HG02970 (cell line): ENCODE measurements around the gene CSF2RB.
"Not testable (repeated sequence)": the region's sequence is repeated elsewhere in the genome, so short reads cannot be mapped to it uniquely, and the experiment has no call there.

Experiments
- ATAC-seq: cut with Tn5 transposase; IDR thresholded peaks from one replicate; pipeline ENCODE4 v1.9.1; 2021; ENCODE audit warnings: mild to moderate bottlenecking, moderate library complexity, moderate number of reproducible peaks; ENCODE audit not compliant: unreplicated experiment, low FRiP score

The CSF2RB gene

DNA sequence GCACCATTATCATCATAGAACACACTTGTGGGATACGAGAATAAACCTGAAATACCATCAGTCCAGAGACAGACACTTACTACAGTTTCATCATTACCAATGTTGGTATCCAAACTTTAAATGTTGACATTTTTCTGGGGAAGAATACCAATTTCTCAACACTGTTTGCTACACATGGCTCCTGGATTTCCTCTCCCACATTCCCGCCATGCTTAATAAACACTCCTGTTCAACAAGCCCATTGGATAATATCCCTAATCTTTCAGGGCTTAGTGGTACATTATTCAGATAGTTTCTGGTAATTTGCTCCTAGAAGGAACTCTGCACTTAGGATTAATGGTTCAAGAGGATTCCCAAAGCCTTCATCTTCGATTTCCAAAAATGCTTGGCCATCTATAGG is 48.2 kb downstream of the CSF2RB start:
- no peak for ATAC-seq

DNA sequence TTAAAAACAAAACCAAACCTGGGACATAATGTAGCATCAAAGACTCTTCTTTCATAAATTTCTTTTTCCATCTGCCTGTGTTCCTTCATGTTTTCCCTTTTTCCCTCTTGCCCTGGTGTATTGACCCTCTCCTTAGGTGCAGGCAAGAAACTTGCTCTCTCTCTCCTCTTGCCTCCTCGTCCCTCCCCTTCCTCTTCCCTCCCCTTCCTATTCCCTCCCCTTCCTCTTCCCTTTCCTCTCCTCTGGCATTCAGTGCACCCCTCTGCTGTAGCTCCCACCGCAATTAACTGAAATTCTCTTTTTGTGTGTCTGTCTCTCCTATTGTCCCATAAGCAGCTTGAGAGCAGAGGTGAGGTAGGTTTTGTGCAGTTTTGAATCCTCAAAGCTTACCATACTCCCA is 49.9 kb downstream of the CSF2RB start:
- no peak for ATAC-seq

DNA sequence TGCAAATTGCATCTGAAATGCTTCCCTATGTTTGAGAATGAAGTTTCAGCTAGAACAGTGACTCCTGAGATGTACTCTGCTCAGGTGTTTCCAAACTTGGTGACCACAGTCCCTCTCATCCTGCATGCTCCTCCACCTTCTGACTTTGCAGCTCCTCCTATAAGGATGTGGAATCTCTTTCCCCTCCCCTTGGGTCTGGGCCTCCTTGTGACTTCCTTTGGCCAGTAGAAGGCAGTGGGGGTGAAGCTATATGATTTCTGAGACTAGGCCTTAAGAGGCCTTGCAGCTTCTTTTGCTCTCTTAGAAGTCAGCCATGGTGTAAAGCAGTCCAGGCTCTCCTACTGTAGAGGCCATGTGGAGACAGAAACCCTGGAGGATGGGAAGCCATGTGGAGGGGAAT is 50.7 kb downstream of the CSF2RB start:
- ATAC-seq: no peak

DNA sequence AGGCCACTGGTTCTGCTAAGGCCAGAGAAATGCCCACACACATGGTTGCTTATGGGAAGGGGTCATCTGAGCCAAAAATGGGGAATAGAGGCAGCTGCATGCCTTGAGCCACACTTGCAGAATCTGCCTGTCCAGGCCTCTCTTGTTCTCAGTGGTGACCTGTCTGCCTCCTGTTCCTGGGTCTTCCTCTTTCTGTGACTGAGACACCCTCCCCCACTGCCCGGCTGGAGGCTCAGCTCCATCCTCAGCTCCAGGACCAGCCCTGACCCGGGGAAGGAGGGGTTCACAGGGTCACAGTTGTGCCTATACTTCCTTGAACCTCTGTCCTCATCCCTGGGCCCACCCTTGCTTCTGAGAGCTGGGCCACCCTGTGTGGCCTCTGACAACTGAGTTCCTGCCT is 52.3 kb downstream of the CSF2RB start:
- no peak for ATAC-seq

DNA sequence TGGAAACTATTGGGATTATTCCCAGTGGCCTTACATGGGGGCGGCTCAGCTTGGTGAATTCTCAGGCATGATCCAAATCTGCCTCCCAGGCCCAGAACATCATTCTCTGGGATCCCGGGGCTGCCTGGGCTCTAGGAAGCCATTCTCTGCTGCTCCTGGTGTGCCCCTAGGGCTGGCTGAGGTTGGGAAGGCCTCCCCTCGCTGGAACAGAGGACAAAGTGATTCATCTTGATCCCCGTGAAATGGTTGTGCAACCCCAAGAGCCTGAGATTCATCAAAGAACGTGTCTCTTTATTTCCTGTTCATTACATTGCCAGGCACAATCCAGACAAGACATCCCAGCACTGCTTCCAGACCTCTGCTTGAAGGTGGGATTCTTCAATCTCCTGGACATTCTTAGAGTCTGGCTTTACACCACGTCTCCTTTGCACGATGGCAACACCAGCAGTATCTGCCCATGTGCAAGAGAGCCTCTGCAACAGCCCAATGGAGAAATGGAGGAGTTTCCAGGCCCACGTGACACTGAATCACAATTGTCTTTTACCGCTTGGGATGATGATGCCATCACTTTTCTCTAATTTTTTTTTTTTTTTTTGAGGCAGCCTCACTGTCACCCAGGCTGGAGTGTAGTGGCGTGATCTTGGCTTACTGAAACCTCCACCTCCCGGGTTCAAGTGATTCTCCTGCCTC is 53.6 kb downstream of the CSF2RB start:
- no peak for ATAC-seq

DNA sequence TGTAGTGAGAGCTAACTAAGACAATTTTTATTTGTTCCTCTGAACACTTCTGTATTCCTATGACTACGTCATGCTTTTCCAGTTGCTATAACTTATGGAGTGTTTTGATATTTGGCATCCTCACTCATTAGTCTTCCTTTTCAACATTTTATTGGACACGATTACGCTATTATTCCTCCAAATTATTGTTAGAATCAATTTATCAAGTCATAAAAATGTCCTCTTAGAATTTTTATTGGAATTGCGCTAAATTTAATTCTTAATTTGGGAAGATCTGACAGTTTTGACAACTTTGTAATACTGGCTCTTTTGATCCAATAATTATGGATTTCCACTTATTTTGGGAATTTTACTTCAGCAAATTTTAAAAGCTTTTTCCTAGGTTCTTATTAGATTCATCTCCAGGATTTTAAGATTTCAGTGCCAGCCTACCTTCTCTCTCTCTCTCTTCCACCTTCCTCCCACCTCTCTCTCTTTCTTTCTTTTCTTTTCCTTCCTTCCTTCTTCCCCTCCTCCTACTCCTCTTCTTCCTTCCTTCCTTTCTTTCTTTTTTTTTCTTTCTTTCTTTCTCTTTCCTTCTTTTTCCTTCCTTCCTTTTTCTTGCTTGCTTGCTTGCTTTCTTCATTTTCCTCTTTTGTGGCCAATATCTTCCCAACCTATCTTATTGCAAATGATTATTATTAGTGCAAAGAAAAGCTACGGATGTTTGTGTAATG is 55.0 kb downstream of the CSF2RB start:
- no peak for ATAC-seq

DNA sequence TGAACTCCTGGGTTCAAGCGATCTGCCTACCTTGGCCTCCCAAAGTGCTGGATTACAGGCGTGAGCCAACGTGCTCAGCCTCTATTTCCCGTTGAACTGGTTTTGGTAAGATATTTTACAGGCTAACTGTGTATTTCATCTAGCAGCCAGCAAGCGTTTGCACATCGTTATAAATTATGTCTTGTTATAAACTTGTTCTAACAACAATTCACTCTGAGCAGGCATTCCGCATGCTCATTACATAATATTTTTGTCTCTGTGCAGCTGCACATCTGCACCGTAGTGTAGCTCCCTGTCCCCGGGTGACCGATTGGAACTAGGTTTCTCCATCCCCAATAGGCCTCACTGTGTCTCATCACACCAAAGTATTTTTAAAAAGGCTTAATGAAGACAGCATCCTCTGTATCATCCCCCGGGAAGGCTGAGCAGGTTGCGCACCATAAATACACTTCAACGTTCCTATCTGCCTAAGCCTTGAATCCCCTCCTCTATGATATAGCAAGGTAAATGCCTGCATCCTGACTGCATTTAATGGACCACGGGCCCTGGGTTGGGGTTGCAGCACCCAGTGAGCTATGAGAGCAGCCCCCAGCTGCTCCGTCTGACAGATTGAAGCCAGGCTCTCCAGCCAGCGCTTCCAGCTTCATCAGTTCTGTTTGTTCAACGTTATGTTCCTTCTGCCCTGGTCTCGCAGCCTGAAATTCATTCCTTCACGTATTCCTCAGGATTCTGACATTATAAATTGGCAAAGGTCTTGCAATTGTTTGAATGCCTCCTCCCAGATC is 58.1 kb downstream of the CSF2RB start:
- ATAC-seq: no peak

DNA sequence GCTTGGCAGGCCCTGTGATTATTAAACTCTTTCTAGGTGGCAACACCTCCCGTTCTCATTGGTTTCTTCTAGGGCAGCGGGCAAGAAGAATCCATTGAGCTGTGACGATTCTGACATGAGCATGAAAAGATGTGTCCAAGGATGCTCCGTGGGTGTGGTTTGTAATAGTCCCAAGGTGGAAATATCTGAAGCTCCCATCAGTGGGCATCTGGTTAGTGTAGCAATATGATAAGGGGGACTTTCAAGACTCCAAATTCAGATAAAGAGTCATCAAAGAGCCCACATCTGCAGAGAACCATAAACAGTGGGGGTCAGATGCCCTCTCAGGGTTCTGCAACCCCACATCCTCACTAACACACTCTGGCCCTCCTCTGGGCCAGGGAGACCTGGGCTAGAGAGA is 63.2 kb downstream of the CSF2RB start:
- ATAC-seq: no peak

DNA sequence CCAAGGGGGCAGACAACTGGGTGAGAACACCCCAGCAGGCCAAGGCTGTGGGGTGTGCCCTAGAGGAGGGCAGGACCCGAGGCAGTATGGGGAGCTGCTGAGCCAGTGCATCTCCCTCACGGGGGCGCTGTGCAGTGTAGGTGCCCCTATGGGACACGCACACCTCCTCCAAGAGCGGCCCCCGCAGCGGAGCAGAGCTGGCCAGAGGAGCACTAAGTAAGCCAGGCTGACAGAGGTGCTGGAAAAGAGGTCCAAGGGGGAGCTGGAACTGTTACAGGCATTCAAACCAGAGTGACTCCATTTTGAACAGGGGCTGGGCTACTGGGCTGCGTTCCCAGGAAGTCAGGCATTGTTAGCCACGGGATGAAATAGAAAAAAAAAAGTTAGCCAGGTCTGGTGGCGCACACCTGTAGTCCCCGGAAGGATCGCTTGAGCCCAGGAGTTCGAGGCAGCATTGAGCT is 64.0 kb downstream of the CSF2RB start:
- ATAC-seq: no peak

DNA sequence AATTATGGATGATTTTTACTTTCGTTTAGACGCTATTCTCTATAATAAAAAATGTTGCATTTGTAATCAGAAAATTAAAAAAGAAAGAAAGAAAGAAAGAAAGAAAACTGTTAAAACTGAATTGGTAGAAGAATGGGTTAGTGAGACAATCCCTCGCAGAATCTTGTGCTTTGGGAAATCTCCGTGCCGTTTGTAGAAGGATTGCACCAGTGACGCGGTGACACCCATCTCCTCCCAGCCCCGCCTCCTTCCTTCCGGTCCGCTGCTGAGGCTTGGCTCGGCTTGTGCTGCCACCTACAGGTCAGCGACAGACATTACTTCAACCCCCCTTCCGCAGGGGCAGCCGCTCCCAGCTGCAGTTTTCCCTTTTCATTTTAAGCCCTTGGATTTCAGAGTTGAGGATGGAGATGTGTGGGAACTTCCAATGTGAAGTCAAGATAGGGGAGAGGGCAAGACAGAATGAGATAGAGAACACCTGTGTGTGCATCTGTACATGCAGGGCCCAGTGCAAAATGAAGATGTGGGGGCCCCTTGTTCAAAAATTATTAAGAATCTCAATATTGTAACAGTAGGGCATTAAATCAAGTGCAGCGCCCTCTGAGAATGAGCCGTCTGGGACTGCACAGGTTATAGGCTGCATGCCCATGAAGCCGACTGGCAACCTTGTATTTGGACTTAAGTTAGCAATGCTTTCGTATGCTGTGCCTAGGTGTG is 64.7 kb downstream of the CSF2RB start:
- peak; percentile 69 for ATAC-seq

DNA sequence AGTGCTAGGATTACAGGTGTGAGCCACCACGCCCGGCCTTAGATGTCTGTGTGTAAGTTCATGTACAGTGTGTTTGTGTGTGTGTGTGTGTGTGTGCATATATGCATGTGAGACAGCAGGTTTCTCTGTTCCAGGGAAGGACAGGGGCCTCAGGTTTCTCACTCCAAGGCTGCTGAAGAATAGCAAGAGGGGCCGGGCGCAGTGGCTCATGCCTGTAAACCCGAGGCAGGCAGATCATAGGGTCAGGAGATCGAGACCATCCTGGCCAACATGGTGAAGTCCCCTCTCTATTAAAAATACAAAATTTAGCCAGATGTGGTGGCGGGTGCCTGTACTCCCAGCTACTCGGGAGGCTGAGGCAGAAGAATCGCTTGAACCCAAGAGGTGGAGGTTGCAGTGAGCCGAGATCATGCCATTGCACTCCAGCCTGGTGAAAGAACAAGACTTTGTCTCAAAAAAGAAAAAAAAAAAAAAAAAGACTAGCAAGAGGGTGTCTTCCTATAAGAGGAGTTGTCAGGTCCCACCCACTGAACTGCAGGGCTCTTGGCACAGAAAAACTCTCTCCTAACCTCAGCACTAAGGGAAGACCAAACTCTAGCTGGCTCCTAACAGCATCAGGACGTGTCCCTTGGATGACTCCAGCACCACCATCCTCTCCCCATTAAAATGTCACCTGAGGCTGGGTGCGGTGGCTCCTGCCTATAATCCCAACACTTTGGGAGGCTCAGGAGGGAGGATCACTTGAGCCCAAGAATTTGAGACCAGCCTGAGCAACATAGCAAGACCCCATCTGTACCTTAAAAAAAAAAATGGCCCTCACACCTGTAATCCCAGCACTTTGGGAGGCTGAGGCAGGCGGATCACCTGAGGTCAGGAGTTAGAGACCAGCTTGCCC is 65.8 kb downstream of the CSF2RB start:
- ATAC-seq: no peak

DNA sequence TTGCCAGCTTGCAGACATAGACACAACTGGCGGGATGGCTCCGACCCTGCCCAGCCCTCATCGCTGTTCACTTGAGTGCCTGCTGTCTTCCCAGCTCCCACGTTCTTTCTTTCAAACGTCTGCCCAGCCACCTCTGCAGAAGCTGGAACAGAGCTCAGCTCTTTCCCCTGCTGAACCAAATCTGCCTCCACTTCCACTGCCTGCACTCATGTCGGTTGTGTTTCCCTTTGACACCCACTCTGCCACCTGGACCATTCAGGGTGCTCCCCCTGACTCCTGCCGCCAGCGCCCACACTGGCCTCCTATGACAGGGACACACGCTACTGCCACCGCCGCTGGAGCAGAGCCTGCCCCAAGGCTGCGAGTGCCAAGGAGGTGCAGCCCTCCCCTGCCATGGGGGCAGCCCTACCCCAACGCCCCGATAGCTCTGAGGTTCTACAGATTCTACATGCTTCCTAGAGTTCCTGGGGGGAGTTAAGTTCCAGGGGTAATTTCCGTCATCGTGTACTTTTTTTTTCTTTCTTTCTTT is 67.9 kb downstream of the CSF2RB start:
- ATAC-seq: no peak

DNA sequence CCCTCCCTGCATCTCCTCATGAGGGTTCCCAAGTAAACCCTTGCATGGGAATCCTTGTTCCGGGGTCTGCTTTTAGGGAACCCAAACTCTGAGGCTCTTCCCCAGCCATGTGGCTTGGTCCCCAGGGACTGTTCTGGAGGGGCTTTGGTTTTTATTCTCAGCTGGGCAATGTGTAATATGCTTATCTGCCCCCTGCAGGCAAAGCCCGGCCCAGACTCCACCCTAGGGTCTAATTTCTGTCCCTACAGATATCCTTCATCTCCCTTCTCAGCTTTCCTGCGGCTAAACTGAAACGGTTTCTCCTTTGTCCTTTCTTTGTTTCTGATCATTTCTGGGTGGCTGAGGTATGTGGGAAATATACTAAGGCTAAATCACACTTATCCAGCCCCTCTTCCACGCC is 68.7 kb downstream of the CSF2RB start:
- ATAC-seq: no peak

DNA sequence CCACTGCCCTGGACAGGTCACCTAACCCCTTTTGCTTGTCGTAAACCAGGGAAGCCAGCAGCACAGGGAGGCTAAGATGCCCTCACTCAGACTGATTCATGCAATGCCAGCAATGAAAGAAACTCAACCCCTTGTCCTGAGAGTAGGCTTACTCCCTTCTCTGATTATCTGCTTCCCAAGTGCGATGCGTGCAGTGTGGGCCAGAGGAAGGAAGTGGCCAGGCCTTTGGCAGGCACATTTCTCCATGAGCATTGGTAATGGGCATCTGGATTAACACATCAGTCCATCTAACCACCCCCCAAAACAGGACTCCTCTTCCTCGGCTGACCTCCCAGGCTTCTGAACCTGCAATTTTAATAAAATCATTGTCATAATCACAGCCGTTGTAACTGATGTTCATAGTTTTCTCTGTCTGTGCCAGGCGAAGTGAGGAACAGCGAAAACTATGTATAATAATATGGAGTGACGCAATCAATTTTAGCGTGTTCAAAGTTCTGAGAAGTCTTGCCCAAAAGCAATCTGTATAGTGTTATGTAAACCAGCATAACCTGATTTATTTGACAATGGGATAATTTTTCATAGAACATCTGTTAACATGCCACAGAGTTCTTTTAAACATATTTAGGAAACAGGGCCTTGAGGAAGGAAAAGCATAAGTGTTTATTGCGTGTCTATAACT is 71.9 kb downstream of the CSF2RB start:
- ATAC-seq: no peak

DNA sequence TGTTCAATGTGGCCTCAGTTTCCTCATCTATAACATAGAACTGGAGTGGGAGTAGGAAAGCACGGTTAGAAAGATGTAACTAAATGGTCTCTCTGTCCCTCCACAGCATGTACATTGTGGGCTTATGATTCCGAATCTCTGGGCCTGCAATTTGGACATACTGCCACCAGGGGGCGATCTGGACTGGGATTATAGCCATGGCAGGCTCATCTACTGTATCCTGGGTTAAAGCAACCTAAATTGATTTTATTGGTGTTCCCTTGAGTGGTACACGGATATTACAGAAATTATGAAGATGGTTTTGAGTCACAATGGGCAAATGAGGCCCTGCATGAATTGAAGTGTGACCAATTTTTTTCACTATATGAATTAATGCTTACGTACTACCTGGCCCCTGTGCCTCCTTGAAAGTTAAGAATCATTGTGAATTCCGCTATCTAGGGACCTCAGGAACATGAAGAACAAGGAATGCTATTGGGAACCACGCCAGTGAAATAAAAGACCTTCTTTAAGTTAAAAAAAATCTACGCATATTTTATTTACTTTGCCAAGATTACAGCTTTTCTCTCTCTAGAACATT is 72.9 kb downstream of the CSF2RB start:
- no peak for ATAC-seq

DNA sequence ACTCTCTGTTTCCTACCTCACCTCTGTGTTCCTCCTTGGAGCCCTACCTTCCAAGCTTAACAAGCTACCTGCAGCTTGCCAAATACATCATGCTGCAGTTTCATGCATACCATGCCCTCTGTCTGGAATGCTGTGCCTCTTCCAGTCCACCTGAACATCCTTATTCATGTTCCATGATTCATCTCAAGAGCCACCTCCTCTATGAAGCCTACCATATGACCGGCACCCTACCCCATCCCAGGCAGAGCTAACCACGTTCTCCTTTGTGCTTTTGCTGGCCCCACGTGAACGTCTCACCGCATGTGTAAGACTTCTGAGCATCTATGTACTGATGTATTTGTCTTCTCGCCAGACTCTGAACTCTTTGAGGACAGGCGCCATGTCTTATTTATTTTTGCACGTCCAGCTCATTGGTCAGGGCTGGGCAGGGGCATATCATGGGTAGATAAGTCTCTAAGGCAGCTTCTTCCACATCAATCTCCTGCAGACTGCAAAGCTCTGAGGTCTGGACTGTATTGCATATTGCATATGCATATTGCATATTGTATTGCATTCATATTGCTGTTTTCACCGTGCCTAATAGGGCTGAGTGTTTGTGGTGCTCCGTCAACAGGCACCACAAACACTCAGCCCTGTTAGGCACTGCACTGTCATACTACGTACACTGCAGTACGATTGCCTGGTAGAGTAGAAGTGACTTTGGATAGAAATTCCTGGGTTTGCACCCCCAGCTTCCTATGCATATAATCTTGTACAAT is 74.8 kb downstream of the CSF2RB start:
- ATAC-seq: no peak

DNA sequence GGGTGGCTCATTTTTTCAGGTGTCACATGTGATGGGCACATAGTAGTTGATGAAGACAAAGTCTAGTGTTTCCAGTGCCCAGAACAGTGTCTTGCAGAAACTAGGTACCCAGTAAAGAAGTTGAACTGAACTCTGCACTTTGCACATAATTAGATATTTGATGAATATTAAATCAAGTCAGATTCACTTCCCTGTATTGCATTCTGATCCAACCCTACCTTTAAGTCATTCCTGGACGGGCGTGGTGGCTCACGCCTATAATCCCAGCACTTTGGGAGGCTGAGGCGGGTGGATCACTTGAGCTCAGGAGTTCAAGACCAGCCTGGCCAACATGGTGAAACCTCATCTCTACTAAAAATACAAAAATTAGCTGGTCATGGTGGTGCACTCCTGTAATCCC is 75.6 kb downstream of the CSF2RB start:
- ATAC-seq: not testable (repeated sequence)
